Activated naive CD8-positive, alpha-beta T cell treated with anti-CD3 and anti-CD28 coated beads, Interleukin-2, amount 50 U/mL, for 24 hours (primary cell): Measurements from ENCODE around the gene ELFN2.

ENCODE experiments used
- ATAC-seq: fragments of 150-1000 bp; cut with Tn5 transposase; one replicate; pipeline ENCODE4 v1.10.0; 2021
- DNase-seq: peaks from one replicate; pipeline ENCODE4 v3.0.0; 2021
- H3K27ac Mint-ChIP-seq: one replicate; pipeline ENCODE4 v1.8.0; 2021; ENCODE audit warnings: mild to moderate bottlenecking, mixed read lengths
- H3K27me3 Mint-ChIP-seq: one replicate; pipeline ENCODE4 v1.8.0; 2021; ENCODE audit warnings: mixed read lengths
- H3K36me3 Mint-ChIP-seq: one replicate; pipeline ENCODE4 v1.8.0; 2021; ENCODE audit warnings: low read depth, mixed read lengths
- H3K4me1 Mint-ChIP-seq: one replicate; pipeline ENCODE4 v1.8.0; 2021; ENCODE audit warnings: mixed read lengths
- H3K4me3 Mint-ChIP-seq: one replicate; pipeline ENCODE4 v1.8.0; 2021; ENCODE audit warnings: mild to moderate bottlenecking, moderate library complexity, mixed read lengths
- H3K9me3 Mint-ChIP-seq: one replicate; pipeline ENCODE4 v1.8.0; 2021; ENCODE audit warnings: mixed read lengths

The ELFN2 gene

DNA sequence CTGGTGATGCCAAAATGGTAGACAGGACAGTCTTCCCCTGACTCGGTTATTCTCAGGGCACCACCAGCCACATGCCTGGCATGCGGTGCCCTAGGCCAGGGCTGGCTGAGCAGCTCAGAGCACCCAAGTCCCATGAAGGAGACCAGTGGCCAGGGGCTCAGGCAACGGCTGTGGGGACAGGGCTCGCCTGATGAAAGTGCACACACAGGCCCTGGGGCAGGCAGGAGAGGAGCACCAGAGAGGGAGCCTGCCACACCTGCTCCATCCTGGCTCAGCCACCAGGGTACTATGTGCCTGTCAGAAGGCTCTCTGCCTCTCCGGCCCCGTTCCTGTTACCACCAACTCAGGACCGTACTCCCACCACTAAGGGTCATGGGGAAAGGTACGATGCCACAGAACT lies 12.1 kb downstream of the ELFN2 start:
- Mint-ChIP-seq H3K27ac (no peak overlapping the region), H3K27me3 (peaks cover 48% of the 10 kb centered on the region)

DNA sequence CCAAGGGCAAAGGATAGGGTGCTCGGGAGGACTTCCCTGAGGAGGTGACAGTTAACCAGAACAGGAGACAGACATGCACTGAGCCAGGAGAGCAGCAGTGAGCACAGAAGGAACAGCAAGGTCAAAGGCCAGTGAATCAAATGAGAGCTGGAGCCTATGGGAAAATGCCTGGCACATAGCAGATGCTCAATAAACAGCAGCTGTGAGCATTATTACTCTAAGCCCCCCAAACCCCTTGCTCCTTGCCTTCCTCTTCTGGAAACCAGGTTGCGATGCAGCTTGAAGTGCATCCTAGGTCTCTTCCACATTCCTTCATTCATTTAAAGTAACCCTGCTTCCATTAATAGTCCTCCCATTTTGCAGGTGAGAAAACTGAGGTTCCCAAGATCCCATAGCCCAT lies 13.0 kb downstream of the ELFN2 start:
- H3K36me3 Mint-ChIP-seq = no peaks in the 10 kb centered on the region
- no peak for ATAC-seq
- no peak overlapping the region for H3K4me3 Mint-ChIP-seq
- H3K27ac Mint-ChIP-seq = no peak overlapping the region
- H3K27me3 Mint-ChIP-seq = peaks cover 43% of the 10 kb centered on the region
- DNase-seq = no peak
- H3K9me3 Mint-ChIP-seq = no peaks in the 10 kb centered on the region
- peaks cover 19% of the 10 kb centered on the region for H3K4me1 Mint-ChIP-seq

More for the DNA sequence above, 12.1 kb downstream of the ELFN2 start:
- Mint-ChIP-seq H3K9me3 (no peaks in the 10 kb centered on the region), H3K36me3 (no peaks in the 10 kb centered on the region), H3K4me3 (no peak overlapping the region), H3K4me1 (peaks cover 24% of the 10 kb centered on the region)
- DNase-seq (no peak), ATAC-seq (no peak)

DNA sequence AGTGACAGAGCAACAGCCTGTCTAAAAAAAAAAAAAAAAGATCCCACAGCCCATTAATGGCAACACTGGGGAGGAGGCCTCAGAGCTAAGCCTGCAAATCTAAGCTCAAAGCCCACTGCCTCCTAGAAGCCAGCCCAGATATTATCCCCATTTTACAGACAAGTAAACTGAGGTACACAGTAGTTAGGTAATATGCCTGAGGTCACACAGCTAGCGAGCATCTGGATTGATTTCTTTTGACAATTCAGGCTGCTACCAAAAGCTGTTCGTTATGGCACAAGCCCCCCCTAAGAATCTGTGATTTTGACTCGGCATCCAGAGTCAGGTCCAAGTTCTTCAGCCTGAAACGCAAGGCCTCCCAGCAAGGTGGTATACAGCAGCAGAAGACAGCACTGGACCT lies 13.7 kb downstream of the ELFN2 start:
- H3K27me3 Mint-ChIP-seq = peaks cover 36% of the 10 kb centered on the region
- H3K4me3 Mint-ChIP-seq = no peak overlapping the region
- H3K4me1 Mint-ChIP-seq = peaks cover 17% of the 10 kb centered on the region
- no peaks in the 10 kb centered on the region for H3K36me3 Mint-ChIP-seq
- no peak overlapping the region for H3K27ac Mint-ChIP-seq
- DNase-seq (no peak), ATAC-seq (no peak)
- H3K9me3 Mint-ChIP-seq = no peaks in the 10 kb centered on the region

DNA sequence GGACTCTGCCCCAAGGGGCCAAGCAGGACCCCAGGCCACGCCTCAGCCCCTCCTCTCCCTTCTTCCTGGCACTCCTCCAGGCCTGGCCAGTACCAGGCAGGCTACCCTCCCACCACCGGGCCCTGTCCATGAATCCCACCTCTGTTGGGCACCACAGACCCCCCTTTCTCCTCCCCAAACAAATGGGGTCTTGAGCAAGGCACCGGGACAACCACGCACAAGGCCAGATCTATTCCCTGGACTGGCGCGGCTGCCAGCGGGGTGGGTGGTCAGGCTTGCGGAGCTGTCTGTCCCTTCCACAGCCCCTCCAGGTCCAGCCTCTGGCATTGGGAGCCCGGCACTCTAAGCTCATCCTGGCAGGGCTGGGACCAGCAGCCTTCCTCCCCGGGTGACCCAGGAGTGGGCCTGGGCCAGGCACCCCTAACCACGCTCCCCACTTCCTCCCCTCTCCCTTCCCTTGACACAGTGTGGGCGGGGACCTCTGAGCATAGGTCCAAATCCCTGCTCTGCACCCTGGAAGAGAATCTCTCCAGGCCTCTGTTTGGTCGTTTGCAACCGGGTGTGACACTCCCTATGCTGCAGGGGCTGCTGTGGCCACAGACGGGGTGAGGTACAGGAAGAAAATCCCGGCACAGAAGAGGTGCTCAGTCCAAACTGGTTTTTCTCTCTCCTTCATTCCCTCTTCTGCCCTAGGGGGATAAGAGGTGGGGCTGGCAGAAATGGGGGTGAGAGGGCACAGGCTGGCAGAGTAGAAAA lies 14.6 kb downstream of the ELFN2 start:
- Mint-ChIP-seq H3K4me1 (peaks cover 17% of the 10 kb centered on the region), H3K9me3 (no peaks in the 10 kb centered on the region), H3K36me3 (no peaks in the 10 kb centered on the region), H3K27me3 (peaks cover 29% of the 10 kb centered on the region), H3K4me3 (no peak overlapping the region), H3K27ac (no peak overlapping the region)
- no peak for ATAC-seq
- DNase-seq = no peak

DNA sequence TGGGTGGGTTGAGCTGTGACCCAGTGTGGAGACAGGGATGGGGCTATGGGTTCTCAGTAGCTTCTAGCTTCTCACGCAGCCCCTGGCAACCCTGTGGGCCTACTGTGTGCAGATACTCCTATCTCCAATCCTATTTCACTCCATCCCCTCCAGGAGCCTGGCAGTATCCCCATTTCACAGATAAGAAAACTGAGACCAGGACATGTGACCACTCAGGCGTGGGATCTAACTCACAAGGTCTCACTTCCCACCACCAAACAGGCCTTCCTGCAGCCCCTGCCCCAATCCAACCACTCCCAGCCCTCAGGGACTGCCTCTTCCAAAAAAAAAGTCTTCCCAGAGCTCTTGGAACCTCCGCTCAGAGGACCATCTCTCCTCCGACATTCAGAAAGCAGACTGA lies 15.6 kb downstream of the ELFN2 start:
- Mint-ChIP-seq H3K4me3 (no peak overlapping the region), H3K27ac (no peak overlapping the region), H3K9me3 (no peaks in the 10 kb centered on the region), H3K4me1 (peaks cover 12% of the 10 kb centered on the region), H3K36me3 (no peaks in the 10 kb centered on the region), H3K27me3 (peaks cover 23% of the 10 kb centered on the region)
- ATAC-seq = no peak
- DNase-seq = no peak

DNA sequence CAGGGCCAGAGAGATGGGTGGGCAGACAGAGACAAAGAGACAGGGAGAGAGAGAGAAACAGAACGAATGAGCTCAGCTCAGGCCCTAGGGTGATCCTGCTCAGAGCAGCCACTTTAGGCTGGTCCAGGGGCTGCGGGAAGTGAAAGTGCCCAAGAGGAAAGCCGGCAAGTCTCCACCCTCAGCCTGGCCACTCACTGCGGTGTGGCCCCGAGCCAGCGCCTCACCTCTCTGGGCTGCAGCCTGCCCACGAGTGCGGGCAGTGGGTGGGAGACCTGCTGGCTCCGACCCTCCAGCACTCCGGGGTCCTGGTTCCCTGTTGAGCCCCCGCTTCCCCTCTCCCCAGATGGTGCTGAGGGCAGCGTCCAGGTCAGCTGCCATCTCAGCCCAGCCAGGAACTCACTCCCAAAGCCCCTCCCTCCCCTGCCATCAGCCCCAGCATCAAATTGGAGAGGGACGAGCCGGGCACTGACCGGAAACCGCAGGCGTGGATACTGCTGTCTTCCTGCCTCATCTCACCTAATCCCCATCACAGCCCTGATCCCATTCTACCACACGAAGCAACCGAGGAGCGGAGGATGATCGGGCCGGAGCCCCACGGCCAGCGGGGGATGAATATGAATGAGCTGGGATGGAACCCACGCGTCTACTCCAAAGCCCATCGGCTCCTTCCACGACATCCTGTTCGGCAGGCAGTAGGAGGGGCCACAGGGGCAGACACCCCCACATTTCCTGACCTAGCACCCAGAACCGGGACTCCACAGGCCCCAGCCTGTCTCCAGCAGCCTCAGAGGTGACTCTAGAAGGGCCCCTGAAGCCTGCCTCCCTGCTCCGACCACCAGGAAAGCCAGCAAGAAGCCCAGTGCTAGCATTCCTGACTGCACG lies 16.9 kb downstream of the ELFN2 start:
- ATAC-seq = no peak
- Mint-ChIP-seq H3K4me3 (no peak overlapping the region), H3K27me3 (peaks cover 11% of the 10 kb centered on the region)

DNA sequence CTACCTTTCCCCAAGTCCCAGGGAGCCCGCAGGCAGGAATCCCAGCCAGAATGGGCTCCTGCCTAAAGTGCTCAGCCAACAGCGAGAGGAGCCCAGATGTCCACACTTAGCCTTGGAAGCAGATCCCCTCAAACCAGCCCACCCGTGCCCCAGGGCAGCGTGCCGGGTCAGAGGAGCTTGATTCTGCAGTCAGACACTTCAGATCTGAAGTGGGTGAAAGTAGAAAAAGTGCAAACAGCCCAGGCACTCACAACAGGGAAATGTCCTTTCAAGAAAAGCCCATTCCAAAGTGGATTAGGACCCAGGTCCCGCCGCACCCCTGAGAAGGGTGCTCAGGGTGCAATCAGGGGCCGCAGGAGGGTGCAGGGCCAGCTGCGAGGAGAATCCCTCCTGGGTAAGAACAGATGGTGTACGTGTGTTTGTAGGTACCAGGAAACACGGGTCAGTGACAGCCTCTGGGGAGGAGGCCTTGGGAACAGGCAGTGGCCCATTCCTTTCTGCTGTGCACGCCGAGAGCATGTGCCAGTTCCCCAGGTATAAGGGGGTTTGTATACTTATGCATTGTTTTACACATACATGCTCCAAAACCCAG lies 17.7 kb downstream of the ELFN2 start:
- H3K27me3 Mint-ChIP-seq = peaks cover 2% of the 10 kb centered on the region
- H3K9me3 Mint-ChIP-seq = no peaks in the 10 kb centered on the region
- H3K4me3 Mint-ChIP-seq = no peak overlapping the region
- ATAC-seq = no peak
- no peak for DNase-seq
- H3K27ac Mint-ChIP-seq = no peak overlapping the region
- H3K4me1 Mint-ChIP-seq = peaks cover 4% of the 10 kb centered on the region
- no peaks in the 10 kb centered on the region for H3K36me3 Mint-ChIP-seq

More for the DNA sequence above, 16.9 kb downstream of the ELFN2 start:
- no peak for DNase-seq
- Mint-ChIP-seq H3K27ac (no peak overlapping the region), H3K4me1 (peaks cover 4% of the 10 kb centered on the region), H3K36me3 (no peaks in the 10 kb centered on the region), H3K9me3 (no peaks in the 10 kb centered on the region)

DNA sequence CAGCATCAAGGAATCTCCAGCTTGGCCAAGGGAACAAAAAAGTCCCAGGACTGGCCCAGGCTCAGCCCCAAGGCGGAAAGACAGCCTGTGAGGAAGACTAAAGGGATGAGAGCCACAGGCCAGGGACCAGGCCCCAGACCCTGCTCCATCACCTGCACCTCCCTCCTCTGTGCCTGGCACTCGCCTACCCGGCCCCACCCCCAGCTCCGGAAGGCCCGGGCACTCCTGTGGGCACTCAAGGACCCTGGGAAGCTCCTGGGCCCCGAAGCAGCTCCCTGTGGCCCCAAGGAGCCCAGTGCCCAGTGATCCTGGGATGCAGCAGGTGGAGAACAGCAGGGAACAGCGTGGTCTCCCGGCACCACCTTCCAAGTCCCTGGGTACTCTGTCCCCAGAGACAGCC lies 18.2 kb downstream of the ELFN2 start:
- Mint-ChIP-seq H3K27ac (no peak overlapping the region), H3K27me3 (peaks cover 2% of the 10 kb centered on the region), H3K4me3 (no peak overlapping the region)

DNA sequence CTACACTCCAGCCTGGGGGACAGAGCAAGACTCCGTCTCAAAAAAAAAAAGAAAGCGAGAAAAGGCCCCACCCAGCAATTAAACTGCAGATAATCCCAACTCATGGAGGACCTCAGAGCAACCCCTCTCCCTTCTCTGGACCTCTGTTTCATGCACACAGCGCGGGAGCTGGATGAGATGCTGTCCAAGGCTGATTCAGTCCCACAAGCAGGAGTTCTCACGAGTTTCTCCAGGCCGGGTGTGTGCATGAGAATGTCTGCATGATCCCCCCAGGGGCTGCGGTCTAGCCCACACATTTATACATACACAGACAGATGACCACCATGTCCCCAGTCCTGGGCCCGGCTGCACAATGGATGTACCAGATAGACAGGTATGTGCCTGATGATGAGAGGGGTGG lies 19.4 kb downstream of the ELFN2 start:
- no peaks in the 10 kb centered on the region for H3K9me3 Mint-ChIP-seq
- H3K27ac Mint-ChIP-seq = no peak overlapping the region
- ATAC-seq (no peak), DNase-seq (no peak)
- no peak overlapping the region for H3K4me3 Mint-ChIP-seq
- H3K4me1 Mint-ChIP-seq = peaks cover 1% of the 10 kb centered on the region
- H3K27me3 Mint-ChIP-seq = peaks cover 2% of the 10 kb centered on the region
- no peaks in the 10 kb centered on the region for H3K36me3 Mint-ChIP-seq

More for the DNA sequence above, 18.2 kb downstream of the ELFN2 start:
- Mint-ChIP-seq H3K9me3 (no peaks in the 10 kb centered on the region), H3K36me3 (no peaks in the 10 kb centered on the region), H3K4me1 (peaks cover 4% of the 10 kb centered on the region)
- DNase-seq (no peak), ATAC-seq (no peak)

DNA sequence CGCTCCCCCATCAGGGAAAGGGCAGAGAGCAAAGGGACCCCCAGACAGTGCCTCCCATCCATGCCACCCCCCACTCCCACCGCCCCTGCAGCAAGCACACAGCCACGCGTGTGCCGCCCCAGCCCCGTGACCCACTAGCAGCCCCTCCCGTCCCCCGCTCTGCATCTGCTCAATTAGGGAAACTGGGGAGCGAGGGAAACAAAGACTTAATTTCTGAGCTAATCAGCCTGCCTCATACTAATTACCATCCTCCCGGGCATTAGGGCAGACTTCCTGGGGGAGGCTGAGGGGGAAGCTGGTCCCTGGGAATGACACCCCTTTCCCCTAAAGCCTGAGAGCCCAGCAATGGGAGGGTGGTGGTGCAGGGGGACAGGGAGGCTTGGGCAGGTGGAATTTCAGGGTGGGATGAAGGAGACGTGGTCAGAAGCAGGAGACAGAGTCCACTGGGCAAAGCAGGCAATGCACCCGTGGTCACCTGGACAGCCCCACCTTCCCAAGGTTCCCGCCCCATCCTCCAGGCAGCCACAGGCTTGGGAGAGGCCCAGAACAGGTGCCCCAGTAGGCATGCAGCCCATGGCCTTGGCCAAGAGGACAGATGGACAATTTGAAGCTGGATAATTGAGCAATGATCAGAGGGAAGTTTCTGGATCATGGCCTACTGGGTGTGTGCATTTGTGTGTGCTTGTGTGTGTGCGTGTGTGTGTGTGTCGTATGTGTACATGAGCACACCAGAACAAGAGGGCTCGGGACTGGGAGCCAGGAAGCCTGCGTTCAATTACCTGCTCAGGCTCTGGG lies 20.6 kb downstream of the ELFN2 start:
- no peaks in the 10 kb centered on the region for H3K9me3 Mint-ChIP-seq
- H3K27me3 Mint-ChIP-seq = peaks cover 2% of the 10 kb centered on the region
- no peak for ATAC-seq

DNA sequence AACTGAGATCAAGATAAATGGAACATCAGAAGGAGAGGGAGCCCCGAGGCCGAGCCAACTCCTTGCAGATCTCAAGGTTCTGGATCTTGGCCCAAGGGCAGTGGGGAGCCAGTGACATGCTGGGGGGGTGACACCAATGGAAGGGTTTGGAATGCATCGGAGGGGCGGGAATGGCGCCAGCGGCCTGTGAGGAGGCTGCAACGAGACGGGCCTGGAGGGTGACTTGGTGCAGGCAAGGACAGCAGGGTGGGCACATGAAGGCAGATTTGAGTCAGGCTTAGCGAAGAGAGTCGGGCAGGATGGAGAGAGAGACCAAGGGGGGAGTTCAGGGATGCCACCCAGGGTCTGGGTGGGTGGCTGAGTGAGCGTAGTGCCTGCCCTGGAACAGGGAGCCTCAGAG lies 23.2 kb downstream of the ELFN2 start:
- DNase-seq (no peak), ATAC-seq (no peak)
- H3K27ac Mint-ChIP-seq = no peak overlapping the region
- no peaks in the 10 kb centered on the region for H3K9me3 Mint-ChIP-seq
- H3K4me1 Mint-ChIP-seq = no peaks in the 10 kb centered on the region
- H3K27me3 Mint-ChIP-seq = peaks cover 2% of the 10 kb centered on the region
- H3K4me3 Mint-ChIP-seq = no peak overlapping the region
- no peaks in the 10 kb centered on the region for H3K36me3 Mint-ChIP-seq

More for the DNA sequence above, 20.6 kb downstream of the ELFN2 start:
- H3K4me1 Mint-ChIP-seq = no peaks in the 10 kb centered on the region
- H3K36me3 Mint-ChIP-seq = no peaks in the 10 kb centered on the region
- no peak for DNase-seq
- H3K4me3 Mint-ChIP-seq = no peak overlapping the region
- no peak overlapping the region for H3K27ac Mint-ChIP-seq

DNA sequence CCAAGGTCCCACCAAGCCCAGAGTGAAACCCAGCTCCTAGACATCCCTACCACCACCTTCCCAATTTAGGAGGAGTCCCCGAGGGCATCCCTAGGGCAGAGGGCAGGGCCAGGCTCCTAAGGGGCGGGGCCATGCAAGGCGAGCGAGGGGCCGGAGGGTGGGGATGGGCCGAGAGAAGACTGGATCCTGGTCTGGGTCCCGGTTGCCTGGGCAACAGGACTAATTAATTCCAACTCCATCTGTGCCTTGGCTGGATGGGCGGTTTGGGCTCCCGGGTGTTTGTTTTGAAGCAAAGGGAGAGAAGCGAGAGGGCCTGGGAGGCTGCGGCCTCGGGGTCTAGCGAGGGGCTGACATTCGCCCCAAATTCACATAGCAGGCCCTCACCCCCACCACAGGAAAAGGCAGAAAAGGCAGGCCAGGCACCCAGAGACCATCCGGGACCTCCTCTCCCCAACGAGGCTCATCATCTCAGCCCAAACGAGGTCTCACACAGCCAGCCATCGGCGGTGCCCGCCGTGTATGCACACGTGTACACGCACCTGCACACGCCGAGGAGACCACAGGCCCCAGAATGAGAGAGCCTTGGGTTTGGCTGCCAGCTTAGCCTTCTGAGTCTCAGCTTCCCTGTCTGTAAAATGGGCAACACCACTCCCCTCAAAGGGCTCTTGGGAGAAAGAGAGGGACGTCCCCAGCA lies 23.9 kb downstream of the ELFN2 start:
- H3K36me3 Mint-ChIP-seq = no peaks in the 10 kb centered on the region
- no peaks in the 10 kb centered on the region for H3K4me1 Mint-ChIP-seq
- DNase-seq (no peak), ATAC-seq (no peak)
- H3K27ac Mint-ChIP-seq = no peak overlapping the region
- H3K4me3 Mint-ChIP-seq = no peak overlapping the region
- no peaks in the 10 kb centered on the region for H3K9me3 Mint-ChIP-seq
- peaks cover 2% of the 10 kb centered on the region for H3K27me3 Mint-ChIP-seq

DNA sequence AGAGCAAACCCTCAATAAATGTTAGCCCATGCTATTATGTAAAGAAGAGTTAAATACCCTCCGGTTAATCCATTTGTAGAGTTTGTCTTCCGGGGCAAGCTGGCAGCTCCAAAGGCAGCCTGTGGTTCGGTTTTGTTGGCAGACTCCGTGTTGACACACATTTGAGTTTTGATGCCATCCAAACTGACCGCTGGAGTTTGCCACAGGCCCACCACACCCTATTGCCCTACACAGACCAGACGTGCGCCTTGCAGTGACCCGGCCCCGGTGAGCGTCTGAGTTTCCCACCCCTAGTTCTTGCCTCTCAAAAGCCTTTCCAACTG lies 25.1 kb downstream of the ELFN2 start:
- DNase-seq (no peak), ATAC-seq (no peak)
- Mint-ChIP-seq H3K27ac (no peak overlapping the region), H3K4me3 (no peak overlapping the region), H3K27me3 (peaks cover 2% of the 10 kb centered on the region), H3K36me3 (no peaks in the 10 kb centered on the region), H3K4me1 (no peaks in the 10 kb centered on the region), H3K9me3 (no peaks in the 10 kb centered on the region)
